K562 (cell line): ENCODE data around the gene GRIA1. TPM values are rescaled to one million over a fixed set of nuclear protein-coding genes. Genes with fewer than 3 reads are reported as not detected.

ENCODE experiments used
- ATAC-seq: fragments of 200-7000 bp; cut with Tn5 transposase; 3 replicates; pipeline ENCODE4 v1.9.1; 2020; ENCODE audit warnings: moderate library complexity
- BruUV-seq: library from RNA; stranded (reverse); fragments of 400-500 nt; replicated peaks from 2 replicates; lab custom pipeline; 2021; lab: Mats Ljungman, UMichigan
- CTCF ChIA-PET: fragments of 300-600 bp; formaldehyde crosslinking; extraction: SDS; loops from one replicate; lab custom pipeline; 2021; ENCODE audit warnings: low intra/inter-chr PET ratio; lab: Yijun Ruan, JAX
- POLR2A ChIA-PET: fragments of 300-600, 350-650 bp; sonication (Branson Sonifier 250); formaldehyde crosslinking; extraction: SDS; loops from one replicate; lab custom pipeline; 2021; ENCODE audit warnings: antibody characterized with exemption, inconsistent platforms; lab: Yijun Ruan, JAX
- DNase-seq, 4 experiments: peaks; one replicate each; pipeline versions ENCODE4 v3.0.0 to v3.0.0-alpha.2; 2011 to 2018; ENCODE audit warnings: low spot score in 3 of 4, mixed read lengths in 3 of 4; ENCODE audit errors: extremely low read depth in 1 of 4
- FAIRE-seq: peaks from 2 replicates; lab custom pipeline; 2011; peaks lifted over from hg19 to GRCh38; lab: Jason Lieb, UNC
- H2AFZ ChIP-seq: 2 replicates; pipeline ENCODE4 v1.6.0; 2011; ENCODE audit warnings: low read depth, low read length, control low read depth, inconsistent platforms
- H3K27ac ChIP-seq: fragments of 200-600 bp; 3 replicates; pipeline ENCODE4 v1.8.0; 2011; ENCODE audit warnings: low read depth, mild to moderate bottlenecking, control low read depth, inconsistent platforms, low read length, moderate library complexity, mixed read lengths; ENCODE audit errors: extremely low read depth
- H3K27me3 ChIP-seq, 2 experiments: fragments of 300-600 bp in 1 of 2; 2 replicates in 1 of 2; 3 replicates in 1 of 2; pipeline versions ENCODE4 v1.6.0 to v1.8.0; 2011; ENCODE audit warnings: inconsistent platforms in 2 of 2, low read length in 2 of 2, mild to moderate bottlenecking in 1 of 2, mixed read lengths in 1 of 2, moderate library complexity in 1 of 2; ENCODE audit not compliant: control insufficient read depth in 2 of 2, insufficient read depth in 2 of 2
- H3K36me3 ChIP-seq: fragments of 300-600 bp; 3 replicates; pipeline ENCODE4 v1.8.0; 2011; ENCODE audit warnings: mild to moderate bottlenecking, low read length, inconsistent platforms; ENCODE audit not compliant: control insufficient read depth, insufficient read depth
- H3K4me1 ChIP-seq, 2 experiments: fragments of 200-600 bp in 1 of 2; replicated peaks in 1 of 2; 2 replicates in 1 of 2; 3 replicates in 1 of 2; pipeline versions ENCODE4 v1.5.1 to v1.8.0; 2011; ENCODE audit warnings: inconsistent platforms in 2 of 2, low read length in 2 of 2, mild to moderate bottlenecking in 1 of 2, mixed read lengths in 1 of 2, moderate library complexity in 1 of 2; ENCODE audit not compliant: control insufficient read depth in 2 of 2, insufficient read depth in 2 of 2
- H3K4me2 ChIP-seq: 2 replicates; pipeline ENCODE4 v1.6.1; 2011; ENCODE audit warnings: low read length, control low read depth, inconsistent platforms, mixed read lengths; ENCODE audit not compliant: insufficient read depth
- H3K4me3 ChIP-seq: fragments of 200-600 bp; sonication (generic), shearing (Covaris generic); 2 replicates; pipeline ENCODE4 v1.5.1; 2016; ENCODE audit warnings: control low read depth, inconsistent platforms
- H3K79me2 ChIP-seq: fragments of 200-600 bp; 3 replicates; pipeline ENCODE4 v1.8.0; 2011; ENCODE audit warnings: low read length, inconsistent platforms; ENCODE audit not compliant: control insufficient read depth, insufficient read depth
- H3K9ac ChIP-seq, 2 experiments: 2 replicates each; pipeline versions ENCODE4 v1.6.0 to v1.6.1; 2011; ENCODE audit warnings: low read depth in 2 of 2, low read length in 2 of 2, control low read depth in 1 of 2, inconsistent platforms in 1 of 2, mild to moderate bottlenecking in 1 of 2, mixed read lengths in 1 of 2; ENCODE audit not compliant: insufficient read depth in 1 of 2
- H3K9me1 ChIP-seq: one replicate; pipeline ENCODE4 v1.6.0; 2011; ENCODE audit warnings: inconsistent platforms, mild to moderate bottlenecking, low read length, moderate library complexity; ENCODE audit not compliant: control insufficient read depth, insufficient read depth
- H3K9me3 ChIP-seq: replicated peaks from 2 replicates; pipeline ENCODE4 v1.5.1; 2011; ENCODE audit warnings: low read depth, low read length, inconsistent platforms; ENCODE audit not compliant: control insufficient read depth, insufficient read depth
- H4K20me1 ChIP-seq: replicated peaks from 2 replicates; pipeline ENCODE4 v1.6.1; 2011; ENCODE audit warnings: low read length, inconsistent platforms, mixed read lengths; ENCODE audit not compliant: control insufficient read depth, insufficient read depth
- EHMT2 ChIP-seq: fragments of 450-650 bp; IDR thresholded peaks from 2 replicates; pipeline ENCODE4 v1.6.1; 2018; ENCODE audit warnings: antibody characterized with exemption
- FOXP4 ChIP-seq: sonication (generic); formaldehyde crosslinking; IDR thresholded peaks from 2 replicates; pipeline ENCODE4 v1.8.0; 2022; ENCODE audit warnings: mild to moderate bottlenecking, missing genetic modification reagents, borderline replicate concordance
- HNRNPUL1 ChIP-seq: fragments of 200-400 bp; formaldehyde crosslinking; IDR thresholded peaks from 2 replicates; pipeline ENCODE4 v1.6.1; 2017; ENCODE audit warnings: low read length
- NCOR1 ChIP-seq: fragments of 450-650 bp; IDR thresholded peaks from 2 replicates; pipeline ENCODE4 v1.6.1; 2016; ENCODE audit warnings: mild to moderate bottlenecking, moderate library complexity
- NELFE ChIP-seq: IDR thresholded peaks from 2 replicates; pipeline ENCODE4 v1.6.1; 2011; ENCODE audit warnings: mild to moderate bottlenecking; ENCODE audit not compliant: insufficient read depth, insufficient read length
- PRMT5 ChIP-seq: sonication (generic); formaldehyde crosslinking; IDR thresholded peaks from 2 replicates; pipeline ENCODE4 v1.5.0; 2020; ENCODE audit warnings: missing genetic modification reagents
- TBL1XR1 ChIP-seq, 2 experiments: IDR thresholded peaks; 2 replicates each; pipeline ENCODE4 v1.6.1; 2012; ENCODE audit warnings: improper control_type of control experiment in 2 of 2, low read length in 2 of 2, mild to moderate bottlenecking in 1 of 2
- TCF3 ChIP-seq: sonication (generic); formaldehyde crosslinking; IDR thresholded peaks from 2 replicates; pipeline ENCODE4 v1.4.0; 2020; ENCODE audit warnings: mild to moderate bottlenecking, missing genetic modification reagents
- ZNF384 ChIP-seq: IDR thresholded peaks from 2 replicates; pipeline ENCODE4 v1.6.1; 2012; ENCODE audit warnings: low read depth, low read length, improper control_type of control experiment
- ZNF778 ChIP-seq: fragments of 450-650 bp; formaldehyde crosslinking; IDR thresholded peaks from 2 replicates; pipeline ENCODE4 v1.4.0; 2020; ENCODE audit warnings: mild to moderate bottlenecking, moderate library complexity
- WGBS: fragments of 100-300 bp; shearing (Covaris generic); methylation state at CpG from one replicate; pipeline ENCODE4 v1.1.6; 2016; ENCODE audit warnings: low coverage, mixed read lengths; ENCODE audit not compliant: insufficient coverage; ENCODE audit errors: missing lambda C conversion rate; 5-methylcytosine and 5-hydroxymethylcytosine counted together
- in situ Hi-C: fragments of 300-500 bp; cut with MboI; formaldehyde crosslinking; loops from 4 replicates; pipeline ENCODE4 v1.15.0; 2018; ENCODE audit warnings: inconsistent platforms, mixed read lengths
- intact Hi-C: fragments of 100-400 bp; cut with micrococcal nuclease; formaldehyde crosslinking; loops from 2 replicates; pipeline ENCODE4 v1.14.2; 2022
- polyA plus RNA-seq, 8 experiments: library from polyadenylated mRNA; depleted of rRNA in 4 of 8; stranded (reverse) in 5 of 8; unstranded in 3 of 8; fragments of >200 nt; fragmentation: Nextera tagmentation in 2 of 8; fragmentation: Illumina TruSeq in 1 of 8; extraction: Ambion mirVana in 2 of 8; extraction: Trizol in 1 of 8; gene quantifications; 2 replicates each; pipeline versions ENCODE4 v1.2.1 to v1.2.3, GENCODE V29; 2011 to 2014; ENCODE audit warnings: inconsistent platforms in 1 of 8, missing spikeins in 1 of 8
- total RNA-seq, 7 experiments: library from RNA; depleted of rRNA in 6 of 7; stranded (reverse); fragments of >200 nt in 6 of 7; fragmentation: Illumina TruSeq in 2 of 7; extraction: Trizol in 2 of 7; gene quantifications; 2 replicates each; pipeline versions ENCODE4 v1.2.1 to v1.2.3, GENCODE V29; 2011 to 2021; ENCODE audit warnings: low replicate concordance in 1 of 7

GRIA1 gene
- total and polyA plus RNA-seq, 9 of the 15 experiments (the other 6 are each of a cell fraction or from before 2014, with no cell fraction given): not detected

DNA sequence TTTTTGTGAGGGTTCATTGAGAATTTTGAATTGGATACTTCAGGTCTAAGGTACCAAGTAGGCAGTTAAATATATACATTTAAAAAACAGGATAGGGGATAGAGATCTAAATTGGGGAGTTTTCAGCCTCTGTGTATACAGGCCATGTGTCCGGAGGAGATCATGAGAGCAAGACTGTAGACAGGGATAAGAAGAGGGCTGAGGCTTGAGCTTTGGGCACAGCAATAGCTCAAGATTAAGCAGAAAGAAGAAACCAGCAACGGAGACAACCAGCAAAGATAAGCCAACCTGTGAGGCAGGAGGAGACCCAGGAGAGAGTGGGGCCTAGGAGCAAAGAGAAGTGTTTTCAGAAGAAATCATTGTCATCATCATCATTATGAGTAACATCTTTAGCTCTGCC is 258.4 kb downstream of the GRIA1 start (continued):
- TF ChIP-seq FOXP4 (CRISPR knock-in tag) (no peak), TCF3 (peak; percentile 44; the same call in 1 of the 2 replicates), EHMT2 (0 out of 2 replicates have a peak, but pooled peaks have one; percentile 8), NCOR1 (peak; percentile 45; the same call in 1 of the 2 replicates)

DNA sequence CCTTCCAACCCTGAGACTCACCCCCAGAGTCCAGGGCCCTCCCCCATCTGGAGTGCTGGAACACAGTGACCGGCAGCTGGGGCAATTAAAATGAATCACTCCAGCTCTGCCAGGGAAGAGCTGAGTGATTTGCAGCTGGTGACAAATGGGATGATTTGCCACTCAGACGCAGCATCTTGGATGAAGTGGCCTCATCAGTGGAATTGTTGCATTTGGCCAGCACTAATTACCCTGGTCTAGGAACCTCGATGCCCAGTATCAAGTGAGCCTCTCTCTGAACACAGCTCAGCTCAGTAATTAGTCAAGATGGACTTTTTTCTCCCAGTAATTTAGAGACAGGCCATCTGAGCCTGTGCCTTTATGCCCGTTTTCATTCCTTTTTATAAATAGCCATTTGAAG is 259.5 kb downstream of the GRIA1 start:
- H3K9me3 ChIP-seq: no peaks in the 10 kb centered on the region
- no peak for FAIRE-seq
- in situ Hi-C loops: no loop called here
- no peaks in the 10 kb centered on the region for H3K27me3 ChIP-seq
- 19% methylated on average over 4 of the region's 4 CpGs for WGBS
- ChIA-PET CTCF (no interaction called here), POLR2A (interaction anchor here (0.6 kb wide), 1 partner anchor 226 kb away, joined by 3 read pairs; no protein-coding TSS in a partner anchor)
- no TSS peak for BruUV-seq
- no peaks in the 10 kb centered on the region for H3K9me1 ChIP-seq
- intact Hi-C loops: no loop called here
- ATAC-seq: no peak
- H3K4me2 ChIP-seq: no peak overlapping the region
- TF ChIP-seq HNRNPUL1 (no peak), ZNF778 (CRISPR knock-in tag) (no peak), ZNF384 (no peak), PRMT5 (CRISPR knock-in tag) (no peak), NELFE (no peak), TBL1XR1 (IDR thresholded peaks at IDR 0.05; ENCODE audit: low read length in 2 of 2) (no peak)
- no peak overlapping the region for H3K9ac ChIP-seq
- no peaks in the 10 kb centered on the region for H3K79me2 ChIP-seq
- no peak overlapping the region for H2AFZ ChIP-seq
- no peak for DNase-seq
- H3K36me3 ChIP-seq: no peaks in the 10 kb centered on the region
- no peak overlapping the region for H3K4me3 ChIP-seq
- H3K27ac ChIP-seq: no peak overlapping the region
- H3K4me1 ChIP-seq: peaks cover 0 to 5% of the 10 kb centered on the region in 2 experiments; a peak in 2 of 5 replicates
- H4K20me1 ChIP-seq: no peaks in the 10 kb centered on the region
